Activated CD8-positive, alpha-beta memory T cell treated with anti-CD3 and anti-CD28 coated beads for 4 hours (primary cell): Measurements from ENCODE around the gene CLCF1.
"Not testable (repeated sequence)": the region's sequence is repeated elsewhere in the genome, so short reads cannot be mapped to it uniquely, and the experiment has no call there.

Source experiments
- DNase-seq, 2 donors: peaks; one replicate each; pipeline ENCODE4 v3.0.0-alpha.2; 2020; ENCODE audit warnings: low read depth in 2 of 2

Gene CLCF1

GRCh38 chr11:67322049-67322448 lies 51.3 kb downstream of the CLCF1 start:
- no peak for DNase-seq

GRCh38 chr11:67321313-67321871 lies 52.0 kb downstream of the CLCF1 start:
- no peak for DNase-seq

- no peak for DNase-seq
Measured at GRCh38 chr11:67320691-67321090, 52.7 kb downstream of the CLCF1 start.

- no peak for DNase-seq
Measured at GRCh38 chr11:67320011-67320410, 53.4 kb downstream of the CLCF1 start.

GRCh38 chr11:67318876-67319275 lies 54.5 kb downstream of the CLCF1 start:
- DNase-seq: not testable (repeated sequence)

GRCh38 chr11:67317888-67318555 lies 55.4 kb downstream of the CLCF1 start:
- no peak for DNase-seq

- DNase-seq: peak; percentile 98
Measured at GRCh38 chr11:67317205-67317887, 56.1 kb downstream of the CLCF1 start.

GRCh38 chr11:67316882-67317204 lies 56.6 kb downstream of the CLCF1 start:
- no peak for DNase-seq

GRCh38 chr11:67315325-67315909 lies 58.0 kb downstream of the CLCF1 start:
- no peak for DNase-seq

GRCh38 chr11:67314218-67314617 lies 59.2 kb downstream of the CLCF1 start:
- no peak for DNase-seq
